IMR-90 (cell line): Measurements from ENCODE around the gene SEMA4D. TPM values are rescaled to one million over a fixed set of nuclear protein-coding genes. Genes with fewer than 3 reads are reported as not detected.

Experiments used
- ATAC-seq: fragments of 200-7000 bp; cut with Tn5 transposase; 2 replicates; pipeline ENCODE4 v1.9.1; 2020; ENCODE audit warnings: low read depth, mild to moderate bottlenecking, moderate library complexity
- BruUV-seq: library from RNA; stranded (reverse); fragments of 400-500 nt; replicated peaks from 2 replicates; lab custom pipeline; 2021; lab: Mats Ljungman, UMichigan
- CTCF ChIA-PET: fragments of 300-600 bp; formaldehyde crosslinking; extraction: SDS; loops from one replicate; lab custom pipeline; 2021; ENCODE audit warnings: antibody characterized with exemption; lab: Yijun Ruan, JAX
- POLR2A ChIA-PET: fragments of 300-600 bp; sonication (Branson Sonifier 250); formaldehyde crosslinking; loops from one replicate; lab custom pipeline; 2022; ENCODE audit warnings: antibody characterized with exemption; ENCODE audit not compliant: unreplicated experiment; lab: Charles Lee
- DNase-seq: peaks from one replicate; pipeline ENCODE4 v3.0.0; 2013
- H2AFZ ChIP-seq: replicated peaks from 2 replicates; pipeline ENCODE3; 2013; ENCODE audit warnings: low read length, mild to moderate bottlenecking; ENCODE audit not compliant: poor library complexity
- H2AK5ac ChIP-seq: 2 replicates; pipeline ENCODE4 v1.6.1; 2013; ENCODE audit warnings: low read depth, low read length, inconsistent platforms
- H2AK9ac ChIP-seq: replicated peaks from 2 replicates; pipeline ENCODE3; 2013; ENCODE audit warnings: mild to moderate bottlenecking, low read depth, low read length, moderate library complexity; ENCODE audit not compliant: poor library complexity
- H2BK120ac ChIP-seq: 2 replicates; pipeline ENCODE4 v1.6.1; 2013; ENCODE audit warnings: low read depth, low read length, inconsistent platforms
- H2BK15ac ChIP-seq: 3 replicates; pipeline ENCODE4 v1.6.1; 2013; ENCODE audit warnings: low read depth, low read length, inconsistent platforms
- H2BK20ac ChIP-seq: 2 replicates; pipeline ENCODE4 v1.6.1; 2013; ENCODE audit warnings: low read depth, mild to moderate bottlenecking, inconsistent platforms, low read length, moderate library complexity
- H2BK5ac ChIP-seq: 2 replicates; pipeline ENCODE4 v1.6.1; 2013; ENCODE audit warnings: mild to moderate bottlenecking, low read depth, low read length, inconsistent platforms; ENCODE audit not compliant: poor library complexity, severe bottlenecking
- H3K14ac ChIP-seq: replicated peaks from 2 replicates; pipeline ENCODE4 v1.6.1; 2013; ENCODE audit warnings: low read depth, low read length, inconsistent platforms
- H3K18ac ChIP-seq: 2 replicates; pipeline ENCODE4 v1.6.1; 2013; ENCODE audit warnings: low read depth, low read length, control low read depth
- H3K23ac ChIP-seq: 2 replicates; pipeline ENCODE4 v1.6.1; 2013; ENCODE audit warnings: low read depth, low read length, inconsistent platforms
- H3K27ac ChIP-seq: 2 replicates; pipeline ENCODE4 v1.5.1; 2013; ENCODE audit warnings: mild to moderate bottlenecking, control low read depth, low read length; ENCODE audit not compliant: insufficient read depth
- H3K27me3 ChIP-seq: 2 replicates; pipeline ENCODE4 v1.6.1; 2013; ENCODE audit warnings: low read length; ENCODE audit not compliant: control insufficient read depth, insufficient read depth
- H3K36me3 ChIP-seq: 2 replicates; pipeline ENCODE4 v1.6.1; 2013; ENCODE audit warnings: low read length, mixed read lengths; ENCODE audit not compliant: control insufficient read depth, insufficient read depth
- H3K4ac ChIP-seq: 2 replicates; pipeline ENCODE4 v1.6.1; 2013; ENCODE audit warnings: low read depth, low read length, inconsistent platforms
- H3K4me1 ChIP-seq: 2 replicates; pipeline ENCODE4 v1.6.1; 2013; ENCODE audit warnings: low read length, mixed read lengths; ENCODE audit not compliant: control insufficient read depth, insufficient read depth
- H3K4me2 ChIP-seq: 2 replicates; pipeline ENCODE4 v1.6.1; 2013; ENCODE audit warnings: low read depth, mild to moderate bottlenecking, control low read depth, low read length, moderate library complexity
- H3K4me3 ChIP-seq: 2 replicates; pipeline ENCODE4 v1.5.1; 2013; ENCODE audit warnings: low read depth, mild to moderate bottlenecking, control low read depth, low read length, moderate library complexity; ENCODE audit not compliant: insufficient read depth
- H3K56ac ChIP-seq: 2 replicates; pipeline ENCODE4 v1.6.1; 2013; ENCODE audit warnings: low read length, inconsistent platforms; ENCODE audit not compliant: insufficient read depth; ENCODE audit errors: extremely low read depth
- H3K79me1 ChIP-seq, 2 experiments: 2 replicates each; pipeline ENCODE4 v1.6.1; 2013; ENCODE audit warnings: low read length in 2 of 2, inconsistent platforms in 1 of 2, low read depth in 1 of 2
- H3K9ac ChIP-seq: 2 replicates; pipeline ENCODE4 v1.6.1; 2013; ENCODE audit warnings: low read depth, low read length, control low read depth
- H3K9me1 ChIP-seq: 2 replicates; pipeline ENCODE4 v1.6.1; 2013; ENCODE audit warnings: low read length, inconsistent platforms; ENCODE audit not compliant: insufficient read depth
- H3K9me3 ChIP-seq: 2 replicates; pipeline ENCODE4 v1.6.1; 2013; ENCODE audit warnings: low read length; ENCODE audit not compliant: control insufficient read depth, insufficient read depth
- H4K20me1 ChIP-seq: 2 replicates; pipeline ENCODE4 v1.6.1; 2013; ENCODE audit warnings: low read length, inconsistent platforms; ENCODE audit not compliant: insufficient read depth
- H4K5ac ChIP-seq: 2 replicates; pipeline ENCODE4 v1.6.1; 2013; ENCODE audit warnings: mild to moderate bottlenecking, low read depth, low read length, control low read depth
- H4K8ac ChIP-seq, 2 experiments: 2 replicates each; pipeline ENCODE4 v1.6.1; 2013; ENCODE audit warnings: low read depth in 2 of 2, low read length in 2 of 2, control low read depth in 1 of 2, inconsistent platforms in 1 of 2
- H4K91ac ChIP-seq: 2 replicates; pipeline ENCODE4 v1.6.1; 2013; ENCODE audit warnings: low read depth, low read length, inconsistent platforms; ENCODE audit not compliant: insufficient read depth
- BHLHE40 ChIP-seq: fragments of 150-350 bp; IDR thresholded peaks from 2 replicates; pipeline ENCODE4 v1.6.1; 2016; ENCODE audit warnings: mild to moderate bottlenecking, low read depth, low read length
- CEBPB ChIP-seq: IDR thresholded peaks from 2 replicates; pipeline ENCODE4 v1.6.1; 2012; ENCODE audit warnings: low read depth, low read length, improper control_type of control experiment
- CHD1 ChIP-seq: IDR thresholded peaks from 2 replicates; pipeline ENCODE4 v1.6.1; 2012; ENCODE audit warnings: low read depth, low read length, improper control_type of control experiment
- NFE2L2 ChIP-seq: fragments of 150-350 bp; IDR thresholded peaks from 2 replicates; pipeline ENCODE4 v1.6.1; 2016; ENCODE audit warnings: low read depth, mild to moderate bottlenecking, low read length
- RAD21 ChIP-seq: IDR thresholded peaks from 2 replicates; pipeline ENCODE4 v1.6.1; 2012; ENCODE audit warnings: low read length, improper control_type of control experiment
- SMC3 ChIP-seq: fragments of 150-350 bp; IDR thresholded peaks from 2 replicates; pipeline ENCODE4 v1.6.1; 2016; ENCODE audit warnings: low read depth, mild to moderate bottlenecking, antibody characterized with exemption, low read length, moderate library complexity
- USF2 ChIP-seq: fragments of 150-350 bp; IDR thresholded peaks from 2 replicates; pipeline ENCODE4 v1.6.1; 2017; ENCODE audit warnings: mild to moderate bottlenecking, antibody characterized with exemption, low read length, low read depth
- whole genome bisulfite sequencing, 2 experiments: methylation state at CpG; one replicate each; pipeline versions ENCODE4 v1.1.5 to v1.1.7; 2013; ENCODE audit warnings: missing lambda C conversion rate in 2 of 2; ENCODE audit not compliant: insufficient read length in 1 of 2; ENCODE audit errors: extremely low coverage in 2 of 2; 5-methylcytosine and 5-hydroxymethylcytosine counted together
- dilution Hi-C: fragments of 300-500 bp; cut with HindIII; formaldehyde crosslinking; loops from one replicate; pipeline ENCODE4 v1.14.3; 2018; ENCODE audit warnings: low sequenced_read_pairs; ENCODE audit not compliant: unreplicated experiment
- in situ Hi-C: fragments of 300-500 bp; cut with MboI; formaldehyde crosslinking; loops from 3 replicates; pipeline ENCODE4 v1.14.3; 2019; ENCODE audit warnings: low sequenced_read_pairs, inconsistent platforms, mixed read lengths
- intact Hi-C: fragments of 100-400 bp; cut with micrococcal nuclease; formaldehyde crosslinking; loops from 2 replicates; pipeline ENCODE4 v1.10.0; 2022
- polyA plus RNA-seq, 3 experiments: library from polyadenylated mRNA; depleted of rRNA; stranded (reverse); fragments of >200 nt; gene quantifications; 2 replicates each; pipeline ENCODE4 v1.2.3, GENCODE V29; 2012; ENCODE audit warnings: low replicate concordance in 1 of 3
- total RNA-seq: library from RNA; depleted of rRNA; stranded (reverse); fragments of >200 nt; gene quantifications from 2 replicates; pipeline ENCODE4 v1.2.3, GENCODE V29; 2012

Gene SEMA4D
- total and polyA plus RNA-seq, 2 of the 4 experiments (the other 2 are of a cell fraction) = 0.90 to 1.5 TPM

- no peak overlapping the region for H3K4ac ChIP-seq
- no peak overlapping the region for H3K56ac ChIP-seq
- H3K36me3 ChIP-seq = no peaks in the 10 kb centered on the region
- no peak overlapping the region for H2BK5ac ChIP-seq
- no peak for DNase-seq
- intact Hi-C loops = no loop called here
- dilution Hi-C loops = no loop called here
- ChIA-PET POLR2A (no interaction called here), CTCF (no interaction called here)
- peaks cover 10% of the 10 kb centered on the region; the same call in 1 of the 2 replicates for H3K27me3 ChIP-seq
- no peaks in the 10 kb centered on the region for H3K79me1 ChIP-seq
- H2AK5ac ChIP-seq = no peak overlapping the region
- H3K4me2 ChIP-seq = no peak overlapping the region
- TF ChIP-seq NFE2L2 (no peak), CHD1 (no peak), RAD21 (no peak), BHLHE40 (no peak), USF2 (no peak), CEBPB (no peak), SMC3 (no peak)
- no peak overlapping the region for H3K27ac ChIP-seq
- H3K14ac ChIP-seq = no peak overlapping the region
- no TSS peak for BruUV-seq
- H2BK20ac ChIP-seq = no peak overlapping the region
- H4K91ac ChIP-seq = no peak overlapping the region
- H3K9me1 ChIP-seq = 0 out of 2 replicates have a peak, but pooled peaks cover 3% of the 10 kb centered on the region
- no peak overlapping the region for H2BK15ac ChIP-seq
- WGBS, 2 experiments = no CpG with 5 or more reads among the region's 9 CpGs
- no peak overlapping the region for H3K4me3 ChIP-seq
- H2AFZ ChIP-seq = no peak overlapping the region
- no peak overlapping the region for H4K5ac ChIP-seq
- no peaks in the 10 kb centered on the region for H3K4me1 ChIP-seq
- no peak for ATAC-seq
- no peak overlapping the region for H3K18ac ChIP-seq
- H3K9ac ChIP-seq = no peak overlapping the region
- H4K8ac ChIP-seq = no peak overlapping the region
- no peak overlapping the region for H2BK120ac ChIP-seq
- no peak overlapping the region for H2AK9ac ChIP-seq
- peaks cover 4% of the 10 kb centered on the region for H3K9me3 ChIP-seq
- in situ Hi-C loops = no loop called here
- no peak overlapping the region for H3K23ac ChIP-seq
- H4K20me1 ChIP-seq = no peaks in the 10 kb centered on the region
Observed at GRCh38 chr9:89543111-89543510, 45.2 kb upstream of the SEMA4D start.
